ENCODE measurements around the gene TRIM65.
A peak's percentile ranks its signal among the peaks of the same experiment; 100 is the strongest.

GRCh38 chr17:75855310-75856061, 41.3 kb downstream of the TRIM65 start, which contains the start of gene WBP2:
- TF ChIP-seq CTCF (IDR thresholded peaks at IDR 0.05; ENCODE audit: low read length) (peak; percentile 70), EZH2 (IDR thresholded peaks at IDR 0.05; ENCODE audit: borderline replicate concordance, low read length) (no peak)

Measured in OCI-LY1 (cell line).